Spleen (tissue), 7 donors: ENCODE data around the gene PHACTR2.

ENCODE experiments used
- CTCF ChIP-seq, 11 experiments: fragments of 200-600 bp in 7 of 11; fragments of 450-650 bp in 4 of 11; sonication (generic) in 4 of 11; IDR thresholded peaks in 8 of 11; conservative IDR thresholded peaks in 3 of 11; 1 replicate in 7 of 11; 2 replicates in 4 of 11; pipeline versions ENCODE4 v1.4.0 to v1.8.0; 2016 to 2021; ENCODE audit warnings: antibody characterized with exemption in 11 of 11, inconsistent platforms in 4 of 11, mild to moderate bottlenecking in 1 of 11
- POLR2AphosphoS5 ChIP-seq, 3 donors: sonication (generic); formaldehyde crosslinking; IDR thresholded peaks; one replicate each; pipeline ENCODE4 v1.5.1; 2017; ENCODE audit warnings: antibody characterized with exemption in 3 of 3
- donor health status: DM: no; HTN: no; CAD: no; lungs with moderate emphysema.
- donor health status: DM: no; HTN: no; CAD: no.
- donor health status: DM: no; HTN: no; CAD: no.

- no peak for TF ChIP-seq CTCF (IDR thresholded peaks at IDR 0.05 in 8 of 11, conservative IDR thresholded peaks at IDR 0.05 in 3 of 11)
- TF ChIP-seq POLR2AphosphoS5 (IDR thresholded peaks at IDR 0.05): no peak
Observed at GRCh38 chr6:143732536-143732935, 54.8 kb downstream of the PHACTR2 start.
